RWPE1 (cell line): ENCODE data around the gene MRPL43.

Experiments used
- CTCF ChIA-PET: fragments of 350-600 bp; sonication (Branson Sonifier 250); formaldehyde crosslinking; extraction: SDS; loops from one replicate; lab custom pipeline; 2021; lab: Yijun Ruan, JAX
- POLR2A ChIA-PET: fragments of 400-600 bp; formaldehyde crosslinking; extraction: SDS; loops from one replicate; lab custom pipeline; 2020; ENCODE audit warnings: antibody characterized with exemption; ENCODE audit not compliant: low non-redundant PET; lab: Yijun Ruan, JAX
- DNase-seq: peaks from one replicate; pipeline ENCODE4 v3.0.0; 2012; ENCODE audit warnings: low spot score
- H3K27ac ChIP-seq: fragments of 450-650 bp; 2 replicates; pipeline ENCODE4 v1.5.1; 2017
- CTCF ChIP-seq: fragments of 450-650 bp; conservative IDR thresholded peaks from 2 replicates; pipeline ENCODE4 v1.5.1; 2017; ENCODE audit warnings: low read depth, mild to moderate bottlenecking

The MRPL43 gene

GRCh38 chr10:100997360-100998182, 10.3 kb upstream of the MRPL43 start:
- TF ChIP-seq CTCF: peak; percentile 90
- ChIA-PET CTCF (interaction anchor here (0.6 to 3.6 kb wide), 20 partner anchors 9 to 1115 kb away, joined by 3 to 57 read pairs (median 4); partner anchors contain the start of gene TWNK), POLR2A (interaction anchor here (0.5 to 1.2 kb wide), 6 partner anchors 8 to 436 kb away, joined by 3 to 7 read pairs (median 3); no protein-coding TSS in a partner anchor)
- peak overlapping the region; percentile 99 for H3K27ac ChIP-seq
- DNase-seq: peak; percentile 89

DNA sequence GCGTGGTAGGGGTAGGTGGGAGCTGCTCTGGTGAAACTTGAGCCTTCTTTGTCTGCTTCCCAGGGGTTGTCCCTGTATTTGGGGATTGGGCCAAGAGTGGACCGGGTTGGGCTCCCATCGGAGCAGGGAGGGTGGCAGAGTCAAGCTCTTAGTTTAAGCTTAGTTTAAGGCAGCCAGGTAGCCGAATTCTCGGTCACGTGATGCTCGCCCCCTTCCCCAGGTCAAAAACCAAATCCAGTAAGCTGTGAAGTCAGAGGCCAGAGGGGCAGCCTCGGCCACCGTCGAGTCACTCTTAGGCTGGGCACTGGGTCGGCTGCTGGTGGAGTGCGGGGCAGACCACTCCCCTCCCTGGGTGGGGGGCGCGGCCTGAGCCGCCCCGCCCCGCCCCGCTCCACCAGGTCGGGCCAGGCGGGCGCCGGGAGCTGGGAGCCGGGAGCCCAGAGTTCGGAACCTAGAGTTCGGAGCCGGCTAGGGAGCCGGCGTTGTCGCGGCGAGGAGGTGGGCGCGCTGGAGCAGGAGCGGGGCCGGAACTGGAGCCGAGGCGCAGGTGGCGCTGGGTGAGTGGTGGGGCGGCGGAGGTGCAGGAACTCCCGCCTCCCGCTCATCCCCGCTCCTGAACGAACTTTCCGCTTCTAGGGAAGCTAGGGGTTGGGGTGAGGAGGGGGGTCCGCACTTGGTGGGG, 9.5 kb upstream of the MRPL43 start:
- ChIA-PET CTCF (interaction anchor here (0.6 to 3.6 kb wide), 21 partner anchors 8 to 1732 kb away, joined by 3 to 57 read pairs (median 4); partner anchors contain the start of gene TWNK), POLR2A (interaction anchor here (0.5 to 0.6 kb wide), 2 partner anchors 8 to 436 kb away, joined by 3 read pairs; no protein-coding TSS in a partner anchor)
- H3K27ac ChIP-seq: peak overlapping the region; percentile 99
- TF ChIP-seq CTCF: no peak
- DNase-seq: peak; percentile 64

- no peak for DNase-seq
- H3K27ac ChIP-seq: peak overlapping the region; percentile 99
- no peak for TF ChIP-seq CTCF
- POLR2A ChIA-PET: no interaction called here
- CTCF ChIA-PET: interaction anchor here (2.6 to 6.1 kb wide), 3 partner anchors 12 to 20 kb away, joined by 11 to 48 read pairs (median 19); no protein-coding TSS in a partner anchor
These were observed 7.9 kb upstream of the MRPL43 start for GRCh38 chr10:100995181-100995580.

- TF ChIP-seq CTCF: peak; percentile 75
- CTCF ChIA-PET: interaction anchor here (0.6 to 6.1 kb wide), 12 partner anchors 8 to 914 kb away, joined by 3 to 48 read pairs (median 4); no protein-coding TSS in a partner anchor
- DNase-seq: no peak
- POLR2A ChIA-PET: no interaction called here
- H3K27ac ChIP-seq: peak overlapping the region; percentile 99
These were observed 6.8 kb upstream of the MRPL43 start for GRCh38 chr10:100993986-100994708.

GRCh38 chr10:100989088-100989487, 1.8 kb upstream of the MRPL43 start:
- ChIA-PET POLR2A (interaction anchor here (0.9 to 1.0 kb wide), 2 partner anchors 8 to 9 kb away, joined by 3 read pairs; no protein-coding TSS in a partner anchor), CTCF (interaction anchor here (0.9 to 2.7 kb wide), 2 partner anchors 9 to 25 kb away, joined by 4 to 20 read pairs; no protein-coding TSS in a partner anchor)
- H3K27ac ChIP-seq: no peak overlapping the region; the same call in 1 of the 2 replicates
- no peak for TF ChIP-seq CTCF
- DNase-seq: no peak
